BJ (cell line): Measurements from ENCODE around the gene USP6NL. TPM values are rescaled to one million over a fixed set of nuclear protein-coding genes. Genes with fewer than 3 reads are reported as not detected.

Source experiments
- CTCF ChIA-PET: fragments of 350-600 bp; formaldehyde crosslinking; extraction: SDS; loops from one replicate; lab custom pipeline; 2021; ENCODE audit warnings: antibody characterized with exemption, inconsistent platforms; lab: Yijun Ruan, JAX
- POLR2A ChIA-PET: fragments of 300-600 bp; sonication (Branson Sonifier 250); formaldehyde crosslinking; extraction: SDS; loops from one replicate; lab custom pipeline; 2021; ENCODE audit warnings: antibody characterized with exemption; lab: Charles Lee
- DNase-seq: peaks from one replicate; pipeline ENCODE4 v3.0.0-alpha.2; 2011; ENCODE audit warnings: low read depth
- H3K27me3 ChIP-seq: 2 replicates; pipeline ENCODE4 v1.6.0; 2011; ENCODE audit warnings: low read length; ENCODE audit not compliant: control insufficient read depth, insufficient read depth
- H3K36me3 ChIP-seq: 2 replicates; pipeline ENCODE4 v1.5.1; 2011; ENCODE audit warnings: low read length; ENCODE audit not compliant: control insufficient read depth, insufficient read depth
- H3K4me3 ChIP-seq: 2 replicates; pipeline ENCODE4 v1.5.1; 2011; ENCODE audit warnings: low read depth, mild to moderate bottlenecking, control low read depth, low read length
- polyA plus RNA-seq: library from polyadenylated mRNA; depleted of rRNA; stranded (reverse); fragments of >200 nt; gene quantifications from 2 replicates; pipeline ENCODE4 v1.2.3, GENCODE V29; 2011
- TF ChIP-seq, protein P1 (sequence below): IDR thresholded peaks from 2 replicates; pipeline ENCODE4 v1.5.1; 2011; ENCODE audit warnings: low read depth, mild to moderate bottlenecking, control low read depth, inconsistent platforms, low read length, moderate library complexity; ENCODE audit not compliant: insufficient read depth

Gene USP6NL
- polyA plus RNA-seq, 1 experiment = 7.7 TPM

DNA sequence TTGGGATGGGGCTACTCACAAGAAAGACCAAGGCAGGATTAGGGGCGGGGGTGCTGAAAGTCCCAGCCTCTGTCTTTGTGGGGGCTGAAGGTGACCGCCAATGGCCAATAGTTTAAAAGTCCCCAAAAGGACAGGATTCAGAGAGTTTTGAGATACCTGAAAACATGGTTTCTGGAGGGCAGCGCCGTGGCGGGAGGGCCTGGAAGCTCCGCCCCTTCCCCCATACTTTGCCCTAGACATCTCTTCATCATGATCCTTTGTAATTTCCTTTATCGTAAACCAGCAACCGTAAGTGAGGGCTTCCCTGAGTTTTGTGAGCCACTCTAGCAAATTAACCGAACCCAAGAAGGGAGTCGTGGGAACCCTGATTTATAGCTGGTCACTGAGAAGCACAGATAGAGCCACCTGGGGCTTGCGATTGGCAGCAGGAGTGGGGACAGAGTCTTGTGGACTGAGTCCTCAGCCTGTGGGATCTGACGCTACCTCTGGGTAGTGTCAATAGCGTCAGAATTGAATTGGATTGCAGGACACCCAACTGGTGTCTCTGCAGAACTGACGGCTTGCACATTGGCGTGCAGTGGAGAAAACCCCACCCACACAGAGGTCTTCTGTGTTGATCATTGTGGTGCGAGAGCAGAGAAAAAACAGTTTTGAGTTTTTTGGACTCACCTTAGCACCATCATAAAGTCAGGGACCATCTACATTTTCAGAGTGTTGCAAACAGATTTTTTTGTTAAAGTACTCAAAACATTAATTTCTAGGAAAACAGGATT is 169.3 kb downstream of the USP6NL start:
- ChIA-PET CTCF (interaction anchor here (1.4 kb wide), 1 partner anchor 18 kb away, joined by 4 read pairs; no protein-coding TSS in a partner anchor), POLR2A (no interaction called here)
- TF ChIP-seq, protein P1, sequence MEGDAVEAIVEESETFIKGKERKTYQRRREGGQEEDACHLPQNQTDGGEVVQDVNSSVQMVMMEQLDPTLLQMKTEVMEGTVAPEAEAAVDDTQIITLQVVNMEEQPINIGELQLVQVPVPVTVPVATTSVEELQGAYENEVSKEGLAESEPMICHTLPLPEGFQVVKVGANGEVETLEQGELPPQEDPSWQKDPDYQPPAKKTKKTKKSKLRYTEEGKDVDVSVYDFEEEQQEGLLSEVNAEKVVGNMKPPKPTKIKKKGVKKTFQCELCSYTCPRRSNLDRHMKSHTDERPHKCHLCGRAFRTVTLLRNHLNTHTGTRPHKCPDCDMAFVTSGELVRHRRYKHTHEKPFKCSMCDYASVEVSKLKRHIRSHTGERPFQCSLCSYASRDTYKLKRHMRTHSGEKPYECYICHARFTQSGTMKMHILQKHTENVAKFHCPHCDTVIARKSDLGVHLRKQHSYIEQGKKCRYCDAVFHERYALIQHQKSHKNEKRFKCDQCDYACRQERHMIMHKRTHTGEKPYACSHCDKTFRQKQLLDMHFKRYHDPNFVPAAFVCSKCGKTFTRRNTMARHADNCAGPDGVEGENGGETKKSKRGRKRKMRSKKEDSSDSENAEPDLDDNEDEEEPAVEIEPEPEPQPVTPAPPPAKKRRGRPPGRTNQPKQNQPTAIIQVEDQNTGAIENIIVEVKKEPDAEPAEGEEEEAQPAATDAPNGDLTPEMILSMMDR = no peak
- no peak for DNase-seq
- Histone ChIP-seq H3K36me3 (no peaks in the 10 kb centered on the region), H3K27me3 (peaks cover under 1% of the 10 kb centered on the region), H3K4me3 (no peak overlapping the region)

DNA sequence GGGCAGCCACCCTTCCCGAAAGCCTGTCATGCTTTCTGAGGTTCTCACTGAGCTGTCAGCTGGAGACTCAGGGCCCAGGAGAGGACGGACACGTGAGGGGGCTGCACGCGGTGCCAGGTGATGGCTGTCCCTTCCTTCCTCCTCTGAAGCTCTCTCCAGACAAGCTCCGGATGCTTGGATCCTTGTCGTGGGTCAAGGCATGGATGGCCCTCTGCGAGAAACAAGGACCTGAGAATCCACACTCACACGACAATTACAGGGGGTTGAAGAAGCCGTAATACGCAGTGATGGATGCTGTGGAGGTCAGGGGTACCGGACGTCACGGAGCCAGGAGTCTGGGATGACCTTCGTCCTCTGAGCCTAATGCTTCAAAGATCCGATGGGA is 170.3 kb downstream of the USP6NL start:
- ChIA-PET CTCF (interaction anchor here (0.7 to 1.4 kb wide), 2 partner anchors 17 to 18 kb away, joined by 3 to 4 read pairs; no protein-coding TSS in a partner anchor), POLR2A (no interaction called here)
- Histone ChIP-seq H3K27me3 (peaks cover 1% of the 10 kb centered on the region), H3K4me3 (no peak overlapping the region), H3K36me3 (no peaks in the 10 kb centered on the region)
- DNase-seq = no peak
- TF ChIP-seq, protein P1 = no peak

DNA sequence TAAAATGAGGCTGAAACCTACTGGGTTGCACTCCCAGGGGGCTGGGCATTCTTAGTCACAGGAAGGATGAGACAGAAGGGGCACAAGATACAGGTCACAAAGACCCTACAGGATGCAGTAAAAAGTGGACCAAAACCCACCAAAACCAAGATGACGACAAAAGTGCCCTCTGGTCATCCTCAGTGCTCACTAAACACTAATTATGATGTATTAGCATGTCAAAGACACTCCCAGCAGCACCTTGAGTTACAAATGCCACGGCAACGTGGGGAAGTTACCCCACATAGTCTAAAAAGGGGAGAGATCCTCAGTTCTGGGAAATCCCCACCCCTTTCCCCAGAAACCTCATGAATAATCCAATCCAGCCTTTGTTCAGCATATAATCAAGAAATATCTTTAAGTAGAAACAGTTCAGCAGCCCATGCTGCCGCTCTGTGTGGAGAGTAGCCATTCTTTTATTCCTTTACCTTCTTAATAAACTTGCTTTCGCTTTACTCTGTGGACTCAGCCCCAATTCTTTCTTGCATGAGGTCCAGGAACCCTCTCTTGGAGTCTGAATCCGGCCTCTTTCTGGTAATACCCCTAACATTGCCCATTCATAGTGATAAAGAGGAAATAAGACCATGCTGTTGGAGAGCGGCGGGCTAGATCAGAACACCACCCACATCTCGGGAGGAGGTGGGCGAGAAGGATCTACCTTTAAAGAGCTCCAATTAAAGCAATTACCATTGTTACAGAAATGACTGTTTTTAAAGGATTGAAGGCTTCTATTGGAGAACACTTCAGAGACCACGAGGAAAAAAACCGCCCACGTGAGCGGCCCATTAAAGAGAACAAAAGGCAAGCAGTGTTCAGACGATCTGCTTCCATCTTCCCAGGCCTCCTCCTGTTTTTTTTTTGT is 170.9 kb downstream of the USP6NL start:
- no peak overlapping the region for H3K4me3 ChIP-seq
- TF ChIP-seq, protein P1 = no peak
- no peaks in the 10 kb centered on the region for H3K36me3 ChIP-seq
- CTCF ChIA-PET = interaction anchor here (0.7 to 1.4 kb wide), 2 partner anchors 16 to 17 kb away, joined by 3 to 4 read pairs; no protein-coding TSS in a partner anchor
- POLR2A ChIA-PET = no interaction called here
- peaks cover 1% of the 10 kb centered on the region for H3K27me3 ChIP-seq
- no peak for DNase-seq

DNA sequence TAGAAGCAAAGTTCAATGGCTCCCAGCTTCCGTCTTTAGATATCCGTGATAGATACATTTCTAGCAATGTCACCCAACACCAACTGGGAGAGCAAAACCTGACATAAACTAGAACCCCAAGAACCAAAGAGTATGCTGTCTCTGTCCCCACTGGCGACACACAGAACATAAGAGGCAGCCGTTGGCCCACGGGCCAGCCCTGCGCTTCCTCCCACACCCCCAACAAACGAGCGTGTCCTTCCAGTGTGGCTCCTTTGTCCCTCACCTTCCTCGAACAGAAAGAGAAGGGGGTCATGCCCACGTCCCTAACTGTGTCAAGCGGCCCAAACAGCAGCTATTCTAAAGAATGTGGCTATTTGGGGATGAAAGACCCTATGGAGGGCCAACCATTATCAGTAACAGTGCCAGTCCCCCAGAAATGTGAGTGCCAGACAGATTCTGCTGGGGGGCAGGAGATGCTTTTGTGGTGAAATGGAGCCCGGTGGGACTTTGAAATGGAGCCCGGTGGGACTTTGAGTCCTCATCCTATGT is 171.9 kb downstream of the USP6NL start:
- H3K27me3 ChIP-seq = peaks cover 1% of the 10 kb centered on the region
- ChIA-PET POLR2A (no interaction called here), CTCF (no interaction called here)
- no peaks in the 10 kb centered on the region for H3K36me3 ChIP-seq
- TF ChIP-seq, protein P1 = no peak
- no peak for DNase-seq
- H3K4me3 ChIP-seq = no peak overlapping the region
